Adrenal gland (tissue), 5 donors: ENCODE measurements around the gene NR5A2.

Experiments used
- POLR2A ChIP-seq, 2 donors: fragments of 450-650 bp; IDR thresholded peaks; one replicate each; pipeline ENCODE4 v1.6.1; 2017; ENCODE audit warnings: antibody characterized with exemption in 2 of 2, mild to moderate bottlenecking in 2 of 2, moderate library complexity in 1 of 2
- TF ChIP-seq, protein P1 (sequence below), 6 experiments: fragments of 450-650 bp in 4 of 6; fragments of 200-600 bp in 2 of 6; sonication (generic) in 1 of 6; IDR thresholded peaks; 1 replicate in 5 of 6; 2 replicates in 1 of 6; pipeline versions ENCODE4 v1.5.1 to v1.8.0; 2016 to 2021; ENCODE audit warnings: antibody characterized with exemption in 6 of 6, mild to moderate bottlenecking in 2 of 6, moderate library complexity in 1 of 6
- donor health status: DM: no; HTN: no; CAD: no.

DNA sequence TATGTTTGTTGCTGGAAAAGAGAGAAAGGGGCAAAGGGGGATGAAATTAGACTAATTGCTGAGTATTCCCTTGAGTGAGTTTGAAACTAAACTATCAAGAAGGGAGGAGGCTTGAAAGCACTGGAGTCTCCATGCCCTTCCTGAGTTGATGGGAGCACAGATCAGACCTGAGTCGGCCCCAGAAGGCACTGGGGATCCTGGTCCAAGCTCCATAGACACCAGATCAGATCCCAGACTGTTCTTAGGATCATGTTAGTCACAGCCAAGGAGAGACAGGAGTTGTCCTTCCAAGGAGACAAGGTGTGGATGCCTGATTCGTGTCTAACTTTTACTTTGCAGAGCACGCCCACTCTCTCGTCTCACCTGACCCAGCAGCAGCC lies 152.3 kb downstream of the NR5A2 start:
- TF ChIP-seq, protein P1, sequence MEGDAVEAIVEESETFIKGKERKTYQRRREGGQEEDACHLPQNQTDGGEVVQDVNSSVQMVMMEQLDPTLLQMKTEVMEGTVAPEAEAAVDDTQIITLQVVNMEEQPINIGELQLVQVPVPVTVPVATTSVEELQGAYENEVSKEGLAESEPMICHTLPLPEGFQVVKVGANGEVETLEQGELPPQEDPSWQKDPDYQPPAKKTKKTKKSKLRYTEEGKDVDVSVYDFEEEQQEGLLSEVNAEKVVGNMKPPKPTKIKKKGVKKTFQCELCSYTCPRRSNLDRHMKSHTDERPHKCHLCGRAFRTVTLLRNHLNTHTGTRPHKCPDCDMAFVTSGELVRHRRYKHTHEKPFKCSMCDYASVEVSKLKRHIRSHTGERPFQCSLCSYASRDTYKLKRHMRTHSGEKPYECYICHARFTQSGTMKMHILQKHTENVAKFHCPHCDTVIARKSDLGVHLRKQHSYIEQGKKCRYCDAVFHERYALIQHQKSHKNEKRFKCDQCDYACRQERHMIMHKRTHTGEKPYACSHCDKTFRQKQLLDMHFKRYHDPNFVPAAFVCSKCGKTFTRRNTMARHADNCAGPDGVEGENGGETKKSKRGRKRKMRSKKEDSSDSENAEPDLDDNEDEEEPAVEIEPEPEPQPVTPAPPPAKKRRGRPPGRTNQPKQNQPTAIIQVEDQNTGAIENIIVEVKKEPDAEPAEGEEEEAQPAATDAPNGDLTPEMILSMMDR (IDR thresholded peaks at IDR 0.05): no peak
- no peak for TF ChIP-seq POLR2A (IDR thresholded peaks at IDR 0.05)
